HuH-7.5 (cell line): ENCODE data around the gene ACRV1.

Source experiments
- DNase-seq: peaks from one replicate; pipeline ENCODE4 v3.0.0; 2011; ENCODE audit warnings: low spot score

Gene ACRV1

GRCh38 chr11:125649465-125650166, 31.0 kb downstream of the ACRV1 start:
- no peak for DNase-seq

GRCh38 chr11:125645871-125646270, 34.8 kb downstream of the ACRV1 start:
- DNase-seq, result no peak

DNA sequence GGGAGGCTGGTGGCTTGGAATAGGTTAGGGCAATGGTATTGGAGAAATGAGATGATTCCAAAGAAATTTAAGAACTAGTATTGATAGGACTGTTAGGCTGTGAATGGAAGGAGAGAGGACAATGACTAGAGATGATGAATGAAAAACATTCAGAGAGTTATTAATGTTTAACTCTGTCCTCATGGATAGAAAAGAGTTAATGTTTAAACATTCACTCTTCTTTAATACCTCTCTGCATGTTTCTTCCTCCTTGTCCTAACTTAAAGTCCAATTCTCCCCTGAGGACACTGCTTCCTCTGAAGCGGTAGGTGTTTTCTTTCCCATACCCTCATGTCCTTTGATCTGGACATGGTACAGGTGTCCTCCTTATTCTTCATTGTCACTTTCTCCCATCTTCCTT, 42.3 kb downstream of the ACRV1 start:
- DNase-seq, result no peak

GRCh38 chr11:125637840-125638239, 42.8 kb downstream of the ACRV1 start:
- DNase-seq, result no peak

DNA sequence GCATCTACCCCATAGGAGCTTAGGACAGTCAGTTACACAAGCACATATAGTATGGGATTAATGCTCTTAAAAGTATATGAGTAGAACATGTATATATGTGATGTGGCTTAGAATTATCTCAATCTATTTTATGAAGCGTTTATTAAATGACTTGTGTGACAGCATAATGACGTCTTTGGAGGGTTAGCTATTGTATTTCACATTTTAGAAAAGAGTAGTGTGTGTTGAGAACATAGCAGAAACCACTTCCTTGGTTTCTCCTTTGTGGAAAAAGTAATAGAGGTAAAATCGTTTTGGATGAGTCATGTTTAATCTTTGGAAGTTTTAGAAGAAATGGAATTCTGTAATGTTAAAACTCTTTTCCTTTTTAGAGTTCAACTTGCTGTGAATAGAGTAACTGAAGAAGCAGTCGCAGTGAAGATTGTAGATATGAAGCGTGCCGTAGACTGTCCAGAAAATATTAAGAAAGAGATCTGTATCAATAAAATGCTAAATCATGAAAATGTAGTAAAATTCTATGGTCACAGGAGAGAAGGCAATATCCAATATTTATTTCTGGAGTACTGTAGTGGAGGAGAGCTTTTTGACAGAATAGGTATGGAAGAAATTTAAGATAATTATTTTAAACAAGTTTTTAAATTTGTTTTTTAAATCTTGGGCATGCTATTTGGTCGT, 53.3 kb downstream of the ACRV1 start:
- no peak for DNase-seq

- DNase-seq, result no peak
Measured at GRCh38 chr11:125626288-125626950, 54.2 kb downstream of the ACRV1 start.

DNA sequence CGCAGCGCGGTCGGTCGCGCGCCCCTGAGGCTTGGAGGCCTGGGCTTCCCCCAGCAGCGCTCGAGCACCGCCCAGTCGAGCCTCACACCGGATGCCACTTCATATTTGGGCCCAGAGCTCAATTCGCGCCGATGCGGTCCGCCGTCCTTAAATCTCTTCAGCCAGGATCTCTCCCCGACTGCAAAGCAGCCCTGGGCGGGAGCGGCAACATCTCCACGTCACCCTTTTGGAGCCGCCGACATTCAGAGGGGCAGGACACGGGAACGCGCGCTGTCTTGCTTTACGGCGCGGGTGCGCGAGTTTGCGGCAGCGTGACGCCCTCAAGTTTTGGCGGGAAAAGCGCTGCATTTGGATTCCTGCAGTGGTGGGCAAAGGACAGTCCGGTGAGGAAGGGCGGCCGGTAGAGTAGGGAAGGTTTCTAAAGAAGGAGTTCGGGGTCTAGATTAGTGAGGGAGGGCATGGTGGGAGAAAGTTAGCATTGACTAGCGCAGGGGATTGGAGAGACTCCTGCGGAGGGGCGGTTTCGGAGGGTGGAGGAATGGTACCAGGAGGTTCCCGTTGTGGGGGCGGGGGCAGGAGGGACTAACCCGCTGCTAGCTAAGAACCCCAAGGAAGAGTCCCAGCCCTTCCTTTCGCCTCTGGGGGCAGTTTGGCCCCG, 54.9 kb downstream of the ACRV1 start:
- peak; percentile 45 for DNase-seq

DNA sequence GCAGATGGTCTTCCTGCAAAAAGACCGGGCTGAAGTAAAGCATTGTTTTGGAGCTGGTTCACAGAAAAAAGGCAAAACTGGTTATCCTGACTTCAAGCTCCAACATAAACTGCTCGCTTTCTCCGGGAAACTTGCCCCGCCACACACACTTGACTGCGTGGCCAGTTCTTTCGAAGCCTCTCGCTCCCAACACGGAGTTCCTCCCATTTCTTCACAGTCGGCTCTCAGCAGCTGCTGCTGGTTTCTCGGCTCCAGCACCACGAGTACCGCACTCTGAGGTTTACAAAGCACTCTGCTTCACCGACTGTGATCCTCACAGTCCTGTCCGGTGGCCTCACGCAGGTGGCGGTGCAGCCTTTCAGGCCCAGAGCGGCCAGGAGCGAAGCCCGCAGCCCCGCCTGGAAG, 55.4 kb downstream of the ACRV1 start:
- DNase-seq, result no peak

- DNase-seq, result no peak
Measured at GRCh38 chr11:125624756-125625213, 55.9 kb downstream of the ACRV1 start, which contains the start of gene CHEK1. Gene CHEK1, plus strand, starts transcription at chr11:125625163. Its CDS starts 1,606 bp downstream, at chr11:125626769.

GRCh38 chr11:125623064-125623463, 57.6 kb downstream of the ACRV1 start:
- DNase-seq, result no peak

GRCh38 chr11:125621995-125622394, 58.7 kb downstream of the ACRV1 start:
- no peak for DNase-seq
